ENCODE results near the gene LAMTOR1. TPM values are rescaled to one million over a fixed set of nuclear protein-coding genes. Genes with fewer than 3 reads are reported as not detected.

The LAMTOR1 gene
- total RNA-seq, 1 experiment from 2014 or later = 49.7 TPM

GRCh38 chr11:72120930-72121329 is 17.8 kb upstream of the LAMTOR1 start:
- no peak for DNase-seq (ENCODE audit: extremely low read depth, low read depth)

- no peak for DNase-seq (ENCODE audit: extremely low read depth, low read depth)
Measured at GRCh38 chr11:72119198-72119597, 16.1 kb upstream of the LAMTOR1 start.

- DNase-seq (ENCODE audit: extremely low read depth, low read depth) = no peak
Measured at GRCh38 chr11:72116019-72116755, 13.1 kb upstream of the LAMTOR1 start.

- DNase-seq (ENCODE audit: extremely low read depth, low read depth) = no peak
Measured at GRCh38 chr11:72114570-72114969, 11.5 kb upstream of the LAMTOR1 start.

GRCh38 chr11:72112978-72113808 is 10.1 kb upstream of the LAMTOR1 start:
- DNase-seq (ENCODE audit: extremely low read depth, low read depth) = no peak

- peak; percentile 98 for DNase-seq (ENCODE audit: extremely low read depth, low read depth)
Measured at GRCh38 chr11:72112143-72112977, 9.3 kb upstream of the LAMTOR1 start, which contains the start of gene ANAPC15. Gene ANAPC15, minus strand, starts transcription at chr11:72112695. Its CDS starts 1,419 bp downstream, at chr11:72111276.

GRCh38 chr11:72111300-72112142 is 8.4 kb upstream of the LAMTOR1 start:
- no peak for DNase-seq (ENCODE audit: extremely low read depth, low read depth)

- DNase-seq (ENCODE audit: extremely low read depth, low read depth) = no peak
Measured at GRCh38 chr11:72105888-72106287, 2.8 kb upstream of the LAMTOR1 start, which contains the start of gene TOMT. Gene TOMT, plus strand, starts transcription at chr11:72105924. Its CDS starts 28 bp downstream, at chr11:72105952.

- no peak for DNase-seq (ENCODE audit: extremely low read depth, low read depth)
Measured at GRCh38 chr11:72103754-72104167, 664 bp upstream of the LAMTOR1 start.

- no peak for DNase-seq (ENCODE audit: extremely low read depth, low read depth)
Measured at GRCh38 chr11:72102631-72102945, 509 bp downstream of the LAMTOR1 start.

- DNase-seq (ENCODE audit: extremely low read depth, low read depth) = no peak
Measured at GRCh38 chr11:72102162-72102561, 935 bp downstream of the LAMTOR1 start.

- no peak for DNase-seq (ENCODE audit: extremely low read depth, low read depth)
Measured at GRCh38 chr11:72100462-72100861, 2.6 kb downstream of the LAMTOR1 start.

GRCh38 chr11:72100009-72100408 is 3.1 kb downstream of the LAMTOR1 start:
- no peak for DNase-seq (ENCODE audit: extremely low read depth, low read depth)

- DNase-seq (ENCODE audit: extremely low read depth, low read depth) = no peak
Measured at GRCh38 chr11:72098741-72099140, 4.4 kb downstream of the LAMTOR1 start.

- DNase-seq (ENCODE audit: extremely low read depth, low read depth) = peak; percentile 67
Measured at GRCh38 chr11:72091292-72091691, 11.8 kb downstream of the LAMTOR1 start.

- DNase-seq (ENCODE audit: extremely low read depth, low read depth) = no peak
Measured at GRCh38 chr11:72088076-72088808, 14.9 kb downstream of the LAMTOR1 start.

- no peak for DNase-seq (ENCODE audit: extremely low read depth, low read depth)
Measured at GRCh38 chr11:72085621-72086351, 17.3 kb downstream of the LAMTOR1 start.

GRCh38 chr11:72084965-72085364 is 18.1 kb downstream of the LAMTOR1 start:
- DNase-seq (ENCODE audit: extremely low read depth, low read depth) = no peak

GRCh38 chr11:72084076-72084475 is 19.0 kb downstream of the LAMTOR1 start:
- no peak for DNase-seq (ENCODE audit: extremely low read depth, low read depth)
